ENCODE data around the gene TXNL4A.

Gene TXNL4A

GRCh38 chr18:79965119-79965902 is 23.1 kb downstream of the TXNL4A start:
- no peak for TF ChIP-seq CTCF (IDR thresholded peaks at IDR 0.05; ENCODE audit: borderline replicate concordance, control extremely low read depth, extremely low read depth, insufficient read depth, missing control alignments)
- in situ Hi-C loops (cut with MboI; ENCODE audit: low sequenced_read_pairs, unreplicated experiment) = no loop called here
- DNase-seq (ENCODE audit: low spot score) = no peak

- TF ChIP-seq CTCF (IDR thresholded peaks at IDR 0.05; ENCODE audit: borderline replicate concordance, control extremely low read depth, extremely low read depth, insufficient read depth, missing control alignments) = peak; percentile 31
- DNase-seq (ENCODE audit: low spot score) = peak; percentile 87
These were observed 23.8 kb downstream of the TXNL4A start, which contains the start of gene HSBP1L1 for GRCh38 chr18:79964330-79965118. HSBP1L1 (plus strand) TSS chr18:79964643; CDS start chr18:79964736, 93 bp downstream.

GRCh38 chr18:79963658-79964329 is 24.6 kb downstream of the TXNL4A start:
- DNase-seq (ENCODE audit: low spot score) = no peak
- TF ChIP-seq CTCF (IDR thresholded peaks at IDR 0.05; ENCODE audit: borderline replicate concordance, control extremely low read depth, extremely low read depth, insufficient read depth, missing control alignments) = no peak
- in situ Hi-C loops (cut with MboI; ENCODE audit: low sequenced_read_pairs, unreplicated experiment) = no loop called here

More at GRCh38 chr18:79964330-79965118, 23.8 kb downstream of the TXNL4A start, which contains the start of gene HSBP1L1:
- in situ Hi-C loops (cut with MboI; ENCODE audit: low sequenced_read_pairs, unreplicated experiment) = no loop called here

- TF ChIP-seq CTCF (IDR thresholded peaks at IDR 0.05; ENCODE audit: borderline replicate concordance, control extremely low read depth, extremely low read depth, insufficient read depth, missing control alignments) = peak; percentile 52
- DNase-seq (ENCODE audit: low spot score) = peak; percentile 82
- in situ Hi-C loops (cut with MboI; ENCODE audit: low sequenced_read_pairs, unreplicated experiment) = no loop called here
These were observed 25.3 kb downstream of the TXNL4A start for GRCh38 chr18:79962835-79963657.

GRCh38 chr18:79962311-79962710 is 26.1 kb downstream of the TXNL4A start:
- TF ChIP-seq CTCF (IDR thresholded peaks at IDR 0.05; ENCODE audit: borderline replicate concordance, control extremely low read depth, extremely low read depth, insufficient read depth, missing control alignments) = no peak
- DNase-seq (ENCODE audit: low spot score) = no peak

More at GRCh38 chr18:79962311-79962710, 26.1 kb downstream of the TXNL4A start:
- in situ Hi-C loops (cut with MboI; ENCODE audit: low sequenced_read_pairs, unreplicated experiment) = no loop called here
